Measurements from ENCODE around the gene TRERF1. TPM values are rescaled to one million over a fixed set of nuclear protein-coding genes. Genes with fewer than 3 reads are reported as not detected.

Gene TRERF1
- total and polyA plus RNA-seq, 2 of the 4 experiments (the other 2 are of a cell fraction) = 6.3 to 9.9 TPM

GRCh38 chr6:42278131-42278853, 173.4 kb downstream of the TRERF1 start (continued):
- no peak for TF ChIP-seq ELK1 (IDR thresholded peaks at IDR 0.05; ENCODE audit: borderline replicate concordance, low read depth, low read length)

Data from IMR-90 (cell line).